Measurements from ENCODE around the gene POLD2.

POLD2 gene

GRCh38 chr7:44116789-44117666, 6.3 kb downstream of the POLD2 start:
- TF ChIP-seq REST (IDR thresholded peaks at IDR 0.05; ENCODE audit: insufficient read depth in 1 of 2, low read depth in 2 of 2, low read length in 2 of 2) (no peak), TAF1 (IDR thresholded peaks at IDR 0.05; ENCODE audit: borderline replicate concordance, insufficient read depth, low read length) (no peak), FOXP2 (optimal IDR thresholded peaks at IDR 0.05; ENCODE audit: borderline replicate concordance, extremely low read depth, extremely low read length, insufficient read depth) (no peak), POLR2AphosphoS5 (IDR thresholded peaks at IDR 0.05; ENCODE audit: low read depth, low read length) (no peak), SIN3A (IDR thresholded peaks at IDR 0.05; ENCODE audit: borderline replicate concordance, insufficient read depth, low read length) (no peak)

GRCh38 chr7:44116087-44116788, 7.1 kb downstream of the POLD2 start:
- TF ChIP-seq FOXP2 (optimal IDR thresholded peaks at IDR 0.05; ENCODE audit: borderline replicate concordance, extremely low read depth, extremely low read length, insufficient read depth): no peak
- TF ChIP-seq REST (IDR thresholded peaks at IDR 0.05; ENCODE audit: insufficient read depth in 1 of 2, low read depth in 2 of 2, low read length in 2 of 2): no peak
- TF ChIP-seq SIN3A (IDR thresholded peaks at IDR 0.05; ENCODE audit: borderline replicate concordance, insufficient read depth, low read length): no peak
- no peak for TF ChIP-seq TAF1 (IDR thresholded peaks at IDR 0.05; ENCODE audit: borderline replicate concordance, insufficient read depth, low read length)
- TF ChIP-seq POLR2AphosphoS5 (IDR thresholded peaks at IDR 0.05; ENCODE audit: low read depth, low read length): no peak

GRCh38 chr7:44114586-44115310, 8.6 kb downstream of the POLD2 start:
- TF ChIP-seq FOXP2 (optimal IDR thresholded peaks at IDR 0.05; ENCODE audit: borderline replicate concordance, extremely low read depth, extremely low read length, insufficient read depth) (no peak), SIN3A (IDR thresholded peaks at IDR 0.05; ENCODE audit: borderline replicate concordance, insufficient read depth, low read length) (no peak), POLR2AphosphoS5 (IDR thresholded peaks at IDR 0.05; ENCODE audit: low read depth, low read length) (no peak; the same call in 1 of the 2 replicates), TAF1 (IDR thresholded peaks at IDR 0.05; ENCODE audit: borderline replicate concordance, insufficient read depth, low read length) (no peak), REST (IDR thresholded peaks at IDR 0.05; ENCODE audit: insufficient read depth in 1 of 2, low read depth in 2 of 2, low read length in 2 of 2) (no peak)

GRCh38 chr7:44113764-44114354, 9.5 kb downstream of the POLD2 start:
- TF ChIP-seq SIN3A (IDR thresholded peaks at IDR 0.05; ENCODE audit: borderline replicate concordance, insufficient read depth, low read length): no peak
- TF ChIP-seq FOXP2 (optimal IDR thresholded peaks at IDR 0.05; ENCODE audit: borderline replicate concordance, extremely low read depth, extremely low read length, insufficient read depth): no peak
- no peak for TF ChIP-seq REST (IDR thresholded peaks at IDR 0.05; ENCODE audit: insufficient read depth in 1 of 2, low read depth in 2 of 2, low read length in 2 of 2)
- no peak; the same call in 1 of the 2 replicates for TF ChIP-seq POLR2AphosphoS5 (IDR thresholded peaks at IDR 0.05; ENCODE audit: low read depth, low read length)
- TF ChIP-seq TAF1 (IDR thresholded peaks at IDR 0.05; ENCODE audit: borderline replicate concordance, insufficient read depth, low read length): no peak
